Fibroblast of skin of left biceps (primary cell): ENCODE results near the gene RETREG3.
"Not testable (repeated sequence)": the region's sequence is repeated elsewhere in the genome, so short reads cannot be mapped to it uniquely, and the experiment has no call there.

Experiments
- DNase-seq, 2 experiments: peaks; one replicate each; pipeline ENCODE4 v3.0.0-alpha.2; 2013; ENCODE audit warnings: low read depth in 2 of 2

The RETREG3 gene

GRCh38 chr17:42609182-42609813, at the start of gene RETREG3, which contains the start of gene TUBG1:
TSS of gene RETREG3 (minus strand) at chr17:42609374. CDS start at chr17:42609324, 50 bp downstream.
TSS of gene TUBG1 (plus strand) at chr17:42609683. CDS start at chr17:42609738, 55 bp downstream.
- DNase-seq, result peak; percentile 97 to 98

GRCh38 chr17:42657824-42658588, 48.8 kb upstream of the RETREG3 start:
- DNase-seq, result no peak

GRCh38 chr17:42655528-42655927, 46.4 kb upstream of the RETREG3 start:
- peak; percentile 36 to 37 for DNase-seq

- peak; percentile 68 to 69 for DNase-seq
Observed at GRCh38 chr17:42653179-42654124, 44.3 kb upstream of the RETREG3 start.

- DNase-seq, result no peak
Observed at GRCh38 chr17:42651392-42651791, 42.2 kb upstream of the RETREG3 start.

- no peak for DNase-seq
Observed at GRCh38 chr17:42647778-42648177, 38.6 kb upstream of the RETREG3 start.

- DNase-seq, result no peak
Observed at GRCh38 chr17:42642336-42642735, 33.2 kb upstream of the RETREG3 start.

GRCh38 chr17:42640121-42640520, 30.9 kb upstream of the RETREG3 start:
- no peak for DNase-seq

GRCh38 chr17:42639525-42640113, 30.4 kb upstream of the RETREG3 start:
- DNase-seq, result no peak

GRCh38 chr17:42632949-42633444, 23.8 kb upstream of the RETREG3 start:
- no peak for DNase-seq

- no peak for DNase-seq
Observed at GRCh38 chr17:42629411-42630009, 20.3 kb upstream of the RETREG3 start.

GRCh38 chr17:42627032-42627764, 18.0 kb upstream of the RETREG3 start:
- DNase-seq, result not testable (repeated sequence)

- DNase-seq, result no peak
Observed at GRCh38 chr17:42623732-42624596, 14.8 kb upstream of the RETREG3 start.

GRCh38 chr17:42623271-42623670, 14.1 kb upstream of the RETREG3 start:
- no peak for DNase-seq

- DNase-seq, result not testable (repeated sequence)
Observed at GRCh38 chr17:42621987-42622386, 12.8 kb upstream of the RETREG3 start.

- no peak for DNase-seq
Observed at GRCh38 chr17:42618442-42619150, 9.4 kb upstream of the RETREG3 start.

GRCh38 chr17:42617956-42618431, 8.8 kb upstream of the RETREG3 start:
- DNase-seq, result no peak

GRCh38 chr17:42613699-42614295, 4.6 kb upstream of the RETREG3 start:
- DNase-seq, result no peak
